SK-N-SH (cell line): ENCODE results near the gene LRRIQ3. TPM values are rescaled to one million over a fixed set of nuclear protein-coding genes. Genes with fewer than 3 reads are reported as not detected.

Experiments
- CTCF ChIA-PET: fragments of 300-600, 350-600 bp; formaldehyde crosslinking; extraction: SDS; loops from one replicate; lab custom pipeline; 2021; lab: Yijun Ruan, JAX
- POLR2A ChIA-PET: fragments of 350-600 bp; sonication (Branson Sonifier 250); formaldehyde crosslinking; extraction: SDS; loops from one replicate; lab custom pipeline; 2020; ENCODE audit warnings: antibody characterized with exemption, inconsistent platforms; lab: Yijun Ruan, JAX
- DNase-seq: peaks from one replicate; pipeline ENCODE4 v3.0.0; 2012
- H2AFZ ChIP-seq: fragments of 200-600 bp; sonication (generic); 2 replicates; pipeline ENCODE4 v1.8.1; 2016; ENCODE audit warnings: antibody characterized with exemption, mild to moderate bottlenecking, low read depth
- H3F3A ChIP-seq: fragments of 200-600 bp; sonication (generic); replicated peaks from 2 replicates; pipeline ENCODE3; 2016; ENCODE audit warnings: antibody characterized with exemption, mild to moderate bottlenecking; ENCODE audit not compliant: insufficient read depth
- H3K27ac ChIP-seq, 2 experiments: fragments of 200-500 bp in 1 of 2; fragments of 200-600 bp in 1 of 2; sonication (Bioruptor generic) in 1 of 2; sonication (generic), shearing (Covaris generic) in 1 of 2; 2 replicates each; pipeline versions ENCODE4 v1.5.1 to v1.6.1; 2014 to 2016; ENCODE audit warnings: low read depth in 2 of 2, inconsistent platforms in 1 of 2, low read length in 1 of 2, mild to moderate bottlenecking in 1 of 2, mixed read lengths in 1 of 2
- H3K27me3 ChIP-seq: fragments of 200-600 bp; sonication (generic), shearing (Covaris generic); 2 replicates; pipeline ENCODE4 v1.6.1; 2016; ENCODE audit warnings: mixed run types; ENCODE audit not compliant: insufficient read depth
- H3K36me3 ChIP-seq, 2 experiments: fragments of 200-500 bp in 1 of 2; fragments of 200-600 bp in 1 of 2; sonication (Bioruptor generic) in 1 of 2; sonication (generic) in 1 of 2; replicated peaks in 1 of 2; 2 replicates each; pipeline versions ENCODE3 to v1.5.1; 2014 to 2016; ENCODE audit warnings: low read length in 1 of 2, mild to moderate bottlenecking in 1 of 2; ENCODE audit not compliant: insufficient read depth in 2 of 2, control insufficient read depth in 1 of 2
- H3K4me1 ChIP-seq, 2 experiments: fragments of 200-500 bp in 1 of 2; fragments of 200-600 bp in 1 of 2; sonication (Bioruptor generic) in 1 of 2; sonication (generic), shearing (Covaris generic) in 1 of 2; 2 replicates each; pipeline versions ENCODE4 v1.5.1 to v1.6.1; 2014 to 2016; ENCODE audit warnings: low read depth in 1 of 2, low read length in 1 of 2, mixed run types in 1 of 2; ENCODE audit not compliant: insufficient read depth in 2 of 2, control insufficient read depth in 1 of 2
- H3K4me2 ChIP-seq: fragments of 200-600 bp; sonication (generic), shearing (Covaris generic); 2 replicates; pipeline ENCODE4 v1.6.1; 2017; ENCODE audit warnings: mixed run types
- H3K4me3 ChIP-seq, 2 experiments: fragments of 200-500 bp in 1 of 2; fragments of 200-600 bp in 1 of 2; sonication (Bioruptor generic) in 1 of 2; sonication (generic), shearing (Covaris generic) in 1 of 2; 2 replicates each; pipeline versions ENCODE4 v1.5.1 to v1.8.1; 2014 to 2016; ENCODE audit warnings: low read depth in 2 of 2, inconsistent platforms in 1 of 2, low read length in 1 of 2, mild to moderate bottlenecking in 1 of 2, mixed read lengths in 1 of 2, moderate library complexity in 1 of 2
- H3K79me2 ChIP-seq: fragments of 200-600 bp; sonication (generic); 2 replicates; pipeline ENCODE4 v1.8.1; 2017; ENCODE audit warnings: mild to moderate bottlenecking; ENCODE audit not compliant: insufficient read depth
- H3K9ac ChIP-seq: fragments of 200-600 bp; sonication (generic); 2 replicates; pipeline ENCODE4 v1.6.1; 2017; ENCODE audit warnings: mixed run types
- H3K9me2 ChIP-seq: fragments of 200-600 bp; sonication (generic); 2 replicates; pipeline ENCODE4 v1.6.1; 2017; ENCODE audit warnings: mixed run types
- H3K9me3 ChIP-seq: fragments of 200-600 bp; sonication (generic); 2 replicates; pipeline ENCODE4 v1.6.1; 2017; ENCODE audit warnings: mixed run types, mild to moderate bottlenecking, moderate library complexity
- H4K20me1 ChIP-seq: fragments of 200-600 bp; sonication (generic); 2 replicates; pipeline ENCODE4 v1.6.1; 2017; ENCODE audit warnings: mild to moderate bottlenecking, mixed run types; ENCODE audit not compliant: insufficient read depth
- CHD2 ChIP-seq: fragments of 150-350 bp; IDR thresholded peaks from 2 replicates; pipeline ENCODE4 v1.6.1; 2018; ENCODE audit warnings: low read length; ENCODE audit not compliant: partially characterized antibody
- EZH2phosphoT487 ChIP-seq: fragments of 200-600 bp; sonication (generic); IDR thresholded peaks from 2 replicates; pipeline ENCODE4 v1.6.1; 2017; ENCODE audit warnings: low read depth, mixed run types, mild to moderate bottlenecking, antibody characterized with exemption, moderate library complexity, borderline replicate concordance
- FOXM1 ChIP-seq: IDR thresholded peaks from 2 replicates; pipeline ENCODE4 v1.4.0; 2012; ENCODE audit warnings: low read depth, mild to moderate bottlenecking
- JUND ChIP-seq: IDR thresholded peaks from 2 replicates; pipeline ENCODE4 v1.4.0; 2012
- MEF2A ChIP-seq: IDR thresholded peaks from 2 replicates; pipeline ENCODE4 v1.4.0; 2012; ENCODE audit warnings: low read depth, borderline replicate concordance
- RCOR1 ChIP-seq: fragments of 150-350 bp; IDR thresholded peaks from 2 replicates; pipeline ENCODE4 v1.6.1; 2017; ENCODE audit warnings: antibody characterized with exemption, low read length
- SIN3A ChIP-seq: IDR thresholded peaks from 2 replicates; pipeline ENCODE4 v1.6.1; 2012; ENCODE audit warnings: low read depth, mild to moderate bottlenecking, low read length, moderate library complexity, borderline replicate concordance
- SMC3 ChIP-seq: IDR thresholded peaks from 2 replicates; pipeline ENCODE4 v1.6.1; 2012; ENCODE audit warnings: low read depth, low read length, improper control_type of control experiment
- TAF1 ChIP-seq: IDR thresholded peaks from 2 replicates; pipeline ENCODE4 v1.6.1; 2012; ENCODE audit warnings: low read depth, mild to moderate bottlenecking, low read length, moderate library complexity, borderline replicate concordance
- TCF12 ChIP-seq: IDR thresholded peaks from 2 replicates; pipeline ENCODE4 v1.4.0; 2012
- TEAD4 ChIP-seq: IDR thresholded peaks from 2 replicates; pipeline ENCODE4 v1.4.0; 2012; ENCODE audit warnings: mild to moderate bottlenecking, borderline replicate concordance; ENCODE audit not compliant: insufficient read depth
- YY1 ChIP-seq: IDR thresholded peaks from 2 replicates; pipeline ENCODE4 v1.4.0; 2012; ENCODE audit warnings: low read depth, mild to moderate bottlenecking
- polyA plus RNA-seq, 3 experiments: library from polyadenylated mRNA; depleted of rRNA; stranded (reverse); fragments of >200 nt; gene quantifications; 2 replicates each; pipeline ENCODE4 v1.2.3, GENCODE V29; 2012
- TF ChIP-seq, protein P1 (sequence below): IDR thresholded peaks from 2 replicates; pipeline ENCODE4; 2012
- TF ChIP-seq, protein P2 (sequence below): fragments of 200-600 bp; sonication (generic); IDR thresholded peaks from 2 replicates; pipeline ENCODE4 v1.6.1; 2017; ENCODE audit warnings: antibody characterized with exemption, mild to moderate bottlenecking, moderate library complexity
- TF ChIP-seq, protein P3 (sequence below): IDR thresholded peaks from 2 replicates; pipeline ENCODE4 v1.4.0; 2012; ENCODE audit warnings: low read depth
- TF ChIP-seq, protein P4 (sequence below): IDR thresholded peaks from 2 replicates; pipeline ENCODE4 v1.6.1; 2012; ENCODE audit warnings: mild to moderate bottlenecking, low read depth, low read length, moderate library complexity
- TF ChIP-seq, protein P5 (sequence below): IDR thresholded peaks from 2 replicates; pipeline ENCODE4 v1.4.0; 2012; ENCODE audit warnings: low read depth, borderline replicate concordance
- TF ChIP-seq, protein P6 (sequence below): IDR thresholded peaks from 2 replicates; pipeline ENCODE4 v1.4.0; 2012; ENCODE audit warnings: low read depth, borderline replicate concordance

LRRIQ3 gene
- polyA plus RNA-seq, 1 of the 3 experiments (the other 2 are of a cell fraction): 0.56 TPM

DNA sequence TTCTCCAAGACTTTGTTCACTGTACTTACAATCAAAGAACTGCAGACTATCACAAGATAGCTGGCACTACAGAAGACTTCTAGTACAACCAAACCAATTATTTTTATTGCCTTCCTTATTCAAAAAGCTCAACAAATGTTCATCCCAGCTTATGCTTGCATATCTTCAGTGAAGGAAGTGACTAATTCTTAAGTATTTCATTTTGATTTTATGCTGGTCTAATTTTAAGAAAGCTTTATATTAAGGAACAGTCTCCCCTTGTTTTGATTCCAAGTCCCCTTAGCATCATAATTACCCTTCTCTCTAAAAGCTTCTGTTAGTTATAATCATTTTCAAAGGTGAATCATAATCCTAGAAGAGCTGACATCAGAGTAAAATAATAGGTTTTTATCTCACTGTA is 132.9 kb downstream of the LRRIQ3 start:
- no peak overlapping the region for H3K4me2 ChIP-seq
- no peaks in the 10 kb centered on the region for H3F3A ChIP-seq
- H3K9ac ChIP-seq: no peak overlapping the region
- H4K20me1 ChIP-seq: no peaks in the 10 kb centered on the region
- no peak overlapping the region for H3K4me3 ChIP-seq
- no peaks in the 10 kb centered on the region for H3K9me3 ChIP-seq
- no peaks in the 10 kb centered on the region for H3K27me3 ChIP-seq
- TF ChIP-seq, protein P1, sequence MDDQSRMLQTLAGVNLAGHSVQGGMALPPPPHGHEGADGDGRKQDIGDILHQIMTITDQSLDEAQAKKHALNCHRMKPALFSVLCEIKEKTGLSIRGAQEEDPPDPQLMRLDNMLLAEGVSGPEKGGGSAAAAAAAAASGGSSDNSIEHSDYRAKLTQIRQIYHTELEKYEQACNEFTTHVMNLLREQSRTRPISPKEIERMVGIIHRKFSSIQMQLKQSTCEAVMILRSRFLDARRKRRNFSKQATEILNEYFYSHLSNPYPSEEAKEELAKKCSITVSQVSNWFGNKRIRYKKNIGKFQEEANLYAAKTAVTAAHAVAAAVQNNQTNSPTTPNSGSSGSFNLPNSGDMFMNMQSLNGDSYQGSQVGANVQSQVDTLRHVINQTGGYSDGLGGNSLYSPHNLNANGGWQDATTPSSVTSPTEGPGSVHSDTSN: no peak
- no peak for TF ChIP-seq JUND
- TF ChIP-seq, protein P2, sequence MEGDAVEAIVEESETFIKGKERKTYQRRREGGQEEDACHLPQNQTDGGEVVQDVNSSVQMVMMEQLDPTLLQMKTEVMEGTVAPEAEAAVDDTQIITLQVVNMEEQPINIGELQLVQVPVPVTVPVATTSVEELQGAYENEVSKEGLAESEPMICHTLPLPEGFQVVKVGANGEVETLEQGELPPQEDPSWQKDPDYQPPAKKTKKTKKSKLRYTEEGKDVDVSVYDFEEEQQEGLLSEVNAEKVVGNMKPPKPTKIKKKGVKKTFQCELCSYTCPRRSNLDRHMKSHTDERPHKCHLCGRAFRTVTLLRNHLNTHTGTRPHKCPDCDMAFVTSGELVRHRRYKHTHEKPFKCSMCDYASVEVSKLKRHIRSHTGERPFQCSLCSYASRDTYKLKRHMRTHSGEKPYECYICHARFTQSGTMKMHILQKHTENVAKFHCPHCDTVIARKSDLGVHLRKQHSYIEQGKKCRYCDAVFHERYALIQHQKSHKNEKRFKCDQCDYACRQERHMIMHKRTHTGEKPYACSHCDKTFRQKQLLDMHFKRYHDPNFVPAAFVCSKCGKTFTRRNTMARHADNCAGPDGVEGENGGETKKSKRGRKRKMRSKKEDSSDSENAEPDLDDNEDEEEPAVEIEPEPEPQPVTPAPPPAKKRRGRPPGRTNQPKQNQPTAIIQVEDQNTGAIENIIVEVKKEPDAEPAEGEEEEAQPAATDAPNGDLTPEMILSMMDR: no peak
- TF ChIP-seq RCOR1: no peak
- TF ChIP-seq TEAD4: no peak
- no peak for TF ChIP-seq EZH2phosphoT487
- TF ChIP-seq, protein P3, sequence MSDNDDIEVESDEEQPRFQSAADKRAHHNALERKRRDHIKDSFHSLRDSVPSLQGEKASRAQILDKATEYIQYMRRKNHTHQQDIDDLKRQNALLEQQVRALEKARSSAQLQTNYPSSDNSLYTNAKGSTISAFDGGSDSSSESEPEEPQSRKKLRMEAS: no peak
- TF ChIP-seq TCF12: no peak
- TF ChIP-seq CHD2: no peak
- TF ChIP-seq, protein P4, sequence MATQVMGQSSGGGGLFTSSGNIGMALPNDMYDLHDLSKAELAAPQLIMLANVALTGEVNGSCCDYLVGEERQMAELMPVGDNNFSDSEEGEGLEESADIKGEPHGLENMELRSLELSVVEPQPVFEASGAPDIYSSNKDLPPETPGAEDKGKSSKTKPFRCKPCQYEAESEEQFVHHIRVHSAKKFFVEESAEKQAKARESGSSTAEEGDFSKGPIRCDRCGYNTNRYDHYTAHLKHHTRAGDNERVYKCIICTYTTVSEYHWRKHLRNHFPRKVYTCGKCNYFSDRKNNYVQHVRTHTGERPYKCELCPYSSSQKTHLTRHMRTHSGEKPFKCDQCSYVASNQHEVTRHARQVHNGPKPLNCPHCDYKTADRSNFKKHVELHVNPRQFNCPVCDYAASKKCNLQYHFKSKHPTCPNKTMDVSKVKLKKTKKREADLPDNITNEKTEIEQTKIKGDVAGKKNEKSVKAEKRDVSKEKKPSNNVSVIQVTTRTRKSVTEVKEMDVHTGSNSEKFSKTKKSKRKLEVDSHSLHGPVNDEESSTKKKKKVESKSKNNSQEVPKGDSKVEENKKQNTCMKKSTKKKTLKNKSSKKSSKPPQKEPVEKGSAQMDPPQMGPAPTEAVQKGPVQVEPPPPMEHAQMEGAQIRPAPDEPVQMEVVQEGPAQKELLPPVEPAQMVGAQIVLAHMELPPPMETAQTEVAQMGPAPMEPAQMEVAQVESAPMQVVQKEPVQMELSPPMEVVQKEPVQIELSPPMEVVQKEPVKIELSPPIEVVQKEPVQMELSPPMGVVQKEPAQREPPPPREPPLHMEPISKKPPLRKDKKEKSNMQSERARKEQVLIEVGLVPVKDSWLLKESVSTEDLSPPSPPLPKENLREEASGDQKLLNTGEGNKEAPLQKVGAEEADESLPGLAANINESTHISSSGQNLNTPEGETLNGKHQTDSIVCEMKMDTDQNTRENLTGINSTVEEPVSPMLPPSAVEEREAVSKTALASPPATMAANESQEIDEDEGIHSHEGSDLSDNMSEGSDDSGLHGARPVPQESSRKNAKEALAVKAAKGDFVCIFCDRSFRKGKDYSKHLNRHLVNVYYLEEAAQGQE: no peak
- TF ChIP-seq, protein P5, sequence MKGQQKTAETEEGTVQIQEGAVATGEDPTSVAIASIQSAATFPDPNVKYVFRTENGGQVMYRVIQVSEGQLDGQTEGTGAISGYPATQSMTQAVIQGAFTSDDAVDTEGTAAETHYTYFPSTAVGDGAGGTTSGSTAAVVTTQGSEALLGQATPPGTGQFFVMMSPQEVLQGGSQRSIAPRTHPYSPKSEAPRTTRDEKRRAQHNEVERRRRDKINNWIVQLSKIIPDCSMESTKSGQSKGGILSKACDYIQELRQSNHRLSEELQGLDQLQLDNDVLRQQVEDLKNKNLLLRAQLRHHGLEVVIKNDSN: no peak
- TF ChIP-seq, protein P6, sequence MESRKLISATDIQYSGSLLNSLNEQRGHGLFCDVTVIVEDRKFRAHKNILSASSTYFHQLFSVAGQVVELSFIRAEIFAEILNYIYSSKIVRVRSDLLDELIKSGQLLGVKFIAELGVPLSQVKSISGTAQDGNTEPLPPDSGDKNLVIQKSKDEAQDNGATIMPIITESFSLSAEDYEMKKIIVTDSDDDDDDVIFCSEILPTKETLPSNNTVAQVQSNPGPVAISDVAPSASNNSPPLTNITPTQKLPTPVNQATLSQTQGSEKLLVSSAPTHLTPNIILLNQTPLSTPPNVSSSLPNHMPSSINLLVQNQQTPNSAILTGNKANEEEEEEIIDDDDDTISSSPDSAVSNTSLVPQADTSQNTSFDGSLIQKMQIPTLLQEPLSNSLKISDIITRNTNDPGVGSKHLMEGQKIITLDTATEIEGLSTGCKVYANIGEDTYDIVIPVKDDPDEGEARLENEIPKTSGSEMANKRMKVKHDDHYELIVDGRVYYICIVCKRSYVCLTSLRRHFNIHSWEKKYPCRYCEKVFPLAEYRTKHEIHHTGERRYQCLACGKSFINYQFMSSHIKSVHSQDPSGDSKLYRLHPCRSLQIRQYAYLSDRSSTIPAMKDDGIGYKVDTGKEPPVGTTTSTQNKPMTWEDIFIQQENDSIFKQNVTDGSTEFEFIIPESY: no peak
- TF ChIP-seq FOXM1: no peak
- TF ChIP-seq MEF2A: no peak
- no peak for TF ChIP-seq TAF1
- no peak for TF ChIP-seq YY1
- no peak for TF ChIP-seq SIN3A
- no peak for TF ChIP-seq SMC3
- ChIA-PET CTCF (interaction anchor here (0.6 to 1.4 kb wide), 3 partner anchors 164 to 404 kb away, joined by 3 read pairs; no protein-coding TSS in a partner anchor), POLR2A (no interaction called here)
- DNase-seq: no peak
- no peaks in the 10 kb centered on the region for H3K9me2 ChIP-seq
- H3K79me2 ChIP-seq: no peaks in the 10 kb centered on the region
- H3K4me1 ChIP-seq: no peaks in the 10 kb centered on the region
- no peak overlapping the region for H2AFZ ChIP-seq
- H3K27ac ChIP-seq: no peak overlapping the region
- no peaks in the 10 kb centered on the region for H3K36me3 ChIP-seq
